Upper lobe of left lung (tissue), 4 donors: Measurements from ENCODE around the gene DBNDD2.

Source experiments
- CTCF ChIP-seq, 6 experiments: fragments of 450-650 bp in 4 of 6; fragments of 200-600 bp in 2 of 6; sonication (generic) in 2 of 6; IDR thresholded peaks; one replicate each; pipeline ENCODE4 v1.5.1; 2016 to 2019; ENCODE audit warnings: antibody characterized with exemption in 6 of 6
- EP300 ChIP-seq, 4 donors: sonication (generic); formaldehyde crosslinking; IDR thresholded peaks; one replicate each; pipeline ENCODE4 v1.5.1; 2017; ENCODE audit warnings: antibody characterized with exemption in 4 of 4, control low read depth in 2 of 4
- POLR2A ChIP-seq, 4 donors: fragments of 450-650 bp; IDR thresholded peaks; one replicate each; pipeline ENCODE4 v1.5.1; 2016 to 2017; ENCODE audit warnings: antibody characterized with exemption in 4 of 4, mild to moderate bottlenecking in 2 of 4

- no peak for TF ChIP-seq CTCF (IDR thresholded peaks at IDR 0.05)
- no peak for TF ChIP-seq POLR2A (IDR thresholded peaks at IDR 0.05)
- no peak for TF ChIP-seq EP300 (IDR thresholded peaks at IDR 0.05)
These were observed 8.8 kb downstream of the DBNDD2 start for GRCh38 chr20:45416917-45417316.
